Stimulated activated CD8-positive, alpha-beta memory T cell treated with anti-CD3 and anti-CD28 coated beads, Interleukin-4, amount 100 ng/mL, for 24 hours (primary cell): Measurements from ENCODE around the gene PTPRF.
A peak's percentile ranks its signal among the peaks of the same experiment; 100 is the strongest.
"Not testable (repeated sequence)": the region's sequence is repeated elsewhere in the genome, so short reads cannot be mapped to it uniquely, and the experiment has no call there.

Experiments
- DNase-seq: peaks from one replicate; pipeline ENCODE4 v3.0.0-alpha.2; 2020; ENCODE audit warnings: low read depth

Gene PTPRF

DNA sequence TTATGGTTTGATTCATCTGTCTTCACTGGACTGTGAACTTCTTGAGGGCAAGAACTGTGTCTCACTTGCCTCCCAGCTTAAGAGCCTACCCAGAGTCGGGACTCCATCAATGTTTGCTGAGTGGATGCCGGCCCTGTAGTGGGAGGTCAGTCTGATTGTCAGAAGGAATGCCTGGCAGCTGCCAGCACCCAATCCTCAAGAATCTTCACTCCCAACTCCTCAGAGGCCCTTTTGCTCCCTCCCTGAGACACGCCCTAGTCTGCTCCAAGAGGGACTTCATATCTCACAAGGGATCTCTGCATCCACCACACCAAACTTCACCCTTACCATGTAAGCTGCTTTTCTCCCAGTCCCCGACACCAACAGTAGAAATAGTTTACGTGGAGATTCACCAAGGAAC, 104.0 kb downstream of the PTPRF start:
- DNase-seq, result no peak

DNA sequence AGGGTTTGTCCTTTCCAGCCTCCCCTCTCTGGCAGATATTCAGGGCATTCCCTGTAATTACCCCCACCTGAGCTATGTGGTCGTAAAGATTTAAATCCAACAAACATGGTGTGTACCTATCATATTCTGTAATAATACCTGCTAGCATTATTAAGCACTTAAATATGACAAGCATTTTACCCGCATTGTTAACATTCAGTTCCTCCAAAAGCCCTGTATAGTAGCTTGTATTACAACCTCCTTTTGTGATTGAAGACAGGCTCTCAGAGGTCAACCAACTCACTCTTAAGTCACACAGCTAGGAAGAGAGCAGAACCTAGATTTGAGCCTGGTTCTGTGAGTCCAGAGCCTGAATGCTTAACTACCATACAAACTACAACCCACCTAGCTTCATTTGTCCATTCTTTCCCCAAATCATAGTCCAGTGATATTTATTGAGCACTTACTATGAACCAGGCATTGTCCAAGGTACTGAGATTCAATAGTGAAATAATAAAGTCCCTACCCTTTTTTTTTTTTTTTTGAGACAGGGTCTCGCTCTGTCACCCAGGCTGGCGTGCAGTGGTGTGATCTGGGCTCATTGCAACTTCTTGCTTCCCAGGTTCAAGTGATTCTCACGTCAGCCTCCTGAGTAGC, 105.4 kb downstream of the PTPRF start:
- no peak for DNase-seq

DNA sequence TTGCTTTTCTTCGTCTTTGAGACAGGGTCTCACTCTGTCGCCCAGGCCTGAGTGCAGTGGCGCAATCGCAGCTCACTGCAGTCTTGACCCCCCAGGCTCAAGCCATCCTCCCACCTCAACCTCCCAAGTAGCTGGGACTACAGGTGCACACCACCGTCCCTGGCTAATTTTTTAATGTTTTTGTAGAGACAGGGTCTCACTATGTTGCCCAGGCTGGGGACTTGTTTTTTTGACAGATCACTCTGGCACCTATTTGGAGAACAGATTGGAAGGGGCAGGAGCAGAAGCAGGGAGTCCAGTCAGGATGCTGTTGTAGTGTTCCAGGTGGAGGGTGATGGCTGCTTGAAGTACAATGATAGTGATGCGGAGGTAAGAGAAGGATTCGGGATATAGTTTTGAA, 106.6 kb downstream of the PTPRF start:
- no peak for DNase-seq

DNA sequence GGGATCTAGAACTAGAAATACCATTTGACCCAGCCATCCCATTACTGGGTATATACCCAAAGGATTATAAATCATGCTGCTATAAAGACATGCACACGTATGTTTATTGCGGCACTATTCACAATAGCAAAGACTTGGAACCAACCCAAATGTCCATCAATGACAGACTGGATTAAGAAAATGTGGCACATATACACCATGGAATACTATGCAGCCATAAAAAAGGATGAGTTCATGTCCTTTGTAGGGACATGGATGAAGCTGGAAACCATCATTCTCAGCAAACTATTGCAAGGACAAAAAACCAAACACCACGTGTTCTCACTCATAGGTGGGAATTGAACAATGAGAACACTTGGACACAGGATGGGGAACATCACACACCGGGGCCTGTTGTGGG, 107.7 kb downstream of the PTPRF start:
- DNase-seq, result not testable (repeated sequence)

DNA sequence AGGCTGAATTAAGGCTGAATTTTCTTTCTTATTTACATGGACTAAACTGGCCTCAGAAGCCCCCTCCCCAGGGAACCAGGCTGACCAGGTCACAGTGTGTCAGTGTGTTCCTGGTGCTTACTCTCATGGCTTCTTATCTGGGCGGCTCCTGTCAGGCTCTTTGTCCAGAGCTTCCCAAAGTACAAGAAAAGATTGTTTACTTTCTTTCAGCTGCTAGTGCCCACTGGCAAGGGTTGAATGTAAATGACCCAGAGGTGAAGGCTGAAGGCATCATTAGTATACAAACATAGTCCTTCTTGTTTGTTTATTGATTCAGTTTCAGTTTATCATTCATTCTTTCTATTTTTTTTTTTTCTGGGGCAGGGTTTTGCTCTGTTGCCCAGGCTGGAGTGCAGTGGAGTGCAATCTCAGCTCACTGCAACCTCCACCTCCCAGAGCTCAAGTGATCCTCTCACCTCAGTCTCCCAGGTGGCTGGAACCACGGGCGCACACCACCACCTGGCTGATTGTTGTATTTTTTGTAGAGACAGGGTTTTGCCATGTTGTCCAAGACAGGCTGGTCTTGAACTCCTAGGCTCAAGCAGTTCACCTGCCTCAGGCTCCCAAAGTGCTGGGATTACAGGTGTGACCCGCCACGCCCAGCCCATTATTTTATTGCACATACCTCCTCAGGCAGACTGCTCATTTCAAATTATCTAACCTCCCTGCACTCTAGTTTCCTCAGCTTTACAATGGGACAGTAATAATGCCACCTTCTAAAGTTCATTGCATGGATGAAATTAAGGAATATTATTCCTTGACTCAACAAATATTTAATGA, 109.5 kb downstream of the PTPRF start:
- DNase-seq, result no peak

DNA sequence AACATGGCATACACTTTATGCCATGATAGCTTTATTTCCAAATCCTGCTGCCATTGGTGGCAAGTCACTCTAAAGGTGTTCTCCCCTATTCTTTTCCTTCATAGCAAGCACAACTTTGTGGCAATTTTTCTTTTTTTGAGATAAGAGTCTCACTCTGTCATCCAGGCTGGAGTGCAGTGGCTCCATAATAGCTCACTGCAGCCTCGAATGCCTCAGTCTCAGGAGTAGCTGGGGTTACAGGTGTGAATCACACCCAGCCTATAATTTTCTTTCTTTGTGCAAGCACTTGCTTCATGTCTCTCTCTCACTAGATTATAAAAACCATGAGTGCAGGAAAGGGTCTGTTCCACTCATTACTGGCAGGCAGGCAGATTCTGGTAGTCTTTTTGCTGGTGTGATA, 113.9 kb downstream of the PTPRF start:
- DNase-seq, result no peak

DNA sequence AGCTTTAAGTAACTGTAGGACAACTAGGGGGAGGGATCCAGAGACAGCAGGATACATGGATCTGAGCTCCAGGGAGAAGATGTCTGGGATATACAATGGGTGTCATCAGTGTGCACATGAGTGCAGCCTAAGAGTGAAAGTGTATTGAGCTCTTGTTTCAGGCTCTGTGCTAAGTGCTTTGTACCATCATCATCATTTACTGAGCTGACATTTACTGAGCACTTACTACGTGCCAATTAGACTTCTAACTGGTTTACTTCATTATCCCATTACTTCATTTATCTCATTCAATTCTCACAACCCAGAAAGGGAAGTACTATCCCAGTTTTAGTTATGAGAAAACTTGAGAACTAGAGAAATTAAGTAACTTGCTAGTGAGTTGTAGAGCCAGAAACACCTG, 114.8 kb downstream of the PTPRF start:
- DNase-seq, result no peak

DNA sequence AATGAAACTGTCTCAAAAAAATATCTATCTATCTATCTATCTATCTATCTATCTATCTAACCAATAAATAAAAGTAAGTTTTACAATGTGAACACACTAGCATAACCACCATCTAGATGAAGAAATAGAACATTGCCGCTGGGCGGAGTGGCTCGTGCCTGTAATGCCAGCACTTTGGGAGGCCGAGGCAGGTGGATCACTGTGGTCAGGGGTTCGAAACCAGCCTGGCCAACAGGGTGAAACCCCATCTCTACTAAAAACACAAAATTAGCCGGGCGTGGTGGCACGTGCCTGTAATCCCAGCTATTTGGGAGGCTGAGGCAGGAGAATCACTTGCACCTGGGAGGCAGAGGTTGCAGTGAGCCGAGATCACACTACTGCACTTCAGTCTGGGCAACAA, 116.6 kb downstream of the PTPRF start:
- not testable (repeated sequence) for DNase-seq

DNA sequence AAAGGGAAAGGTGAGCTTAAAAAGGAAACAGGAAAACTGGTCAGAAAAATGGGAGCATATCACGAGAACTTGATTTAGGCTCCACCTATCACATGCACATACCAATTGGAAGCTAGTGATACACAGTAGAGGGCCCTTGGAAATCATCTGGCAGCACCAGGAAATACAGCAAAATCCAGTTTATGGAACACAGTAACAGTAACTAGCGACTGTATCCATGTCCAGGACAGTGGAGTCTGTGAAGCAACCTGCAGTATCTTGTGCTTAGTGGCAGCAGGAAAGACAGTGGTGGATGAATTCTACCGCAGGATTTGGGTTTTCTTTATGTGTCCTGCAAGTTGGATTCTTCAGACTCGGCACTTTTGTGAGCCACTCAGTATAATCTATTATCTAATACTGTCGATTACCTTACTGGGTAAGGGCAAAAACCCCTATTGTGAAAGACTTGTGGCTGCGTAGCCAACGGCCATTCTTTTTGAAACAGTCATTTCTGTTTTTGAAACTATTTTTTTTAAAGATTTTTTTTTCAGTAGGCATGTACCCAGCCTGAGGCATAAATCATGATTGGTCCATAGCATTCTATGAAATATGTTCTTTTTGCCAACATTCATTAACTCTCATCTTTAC, 117.7 kb downstream of the PTPRF start:
- no peak for DNase-seq

DNA sequence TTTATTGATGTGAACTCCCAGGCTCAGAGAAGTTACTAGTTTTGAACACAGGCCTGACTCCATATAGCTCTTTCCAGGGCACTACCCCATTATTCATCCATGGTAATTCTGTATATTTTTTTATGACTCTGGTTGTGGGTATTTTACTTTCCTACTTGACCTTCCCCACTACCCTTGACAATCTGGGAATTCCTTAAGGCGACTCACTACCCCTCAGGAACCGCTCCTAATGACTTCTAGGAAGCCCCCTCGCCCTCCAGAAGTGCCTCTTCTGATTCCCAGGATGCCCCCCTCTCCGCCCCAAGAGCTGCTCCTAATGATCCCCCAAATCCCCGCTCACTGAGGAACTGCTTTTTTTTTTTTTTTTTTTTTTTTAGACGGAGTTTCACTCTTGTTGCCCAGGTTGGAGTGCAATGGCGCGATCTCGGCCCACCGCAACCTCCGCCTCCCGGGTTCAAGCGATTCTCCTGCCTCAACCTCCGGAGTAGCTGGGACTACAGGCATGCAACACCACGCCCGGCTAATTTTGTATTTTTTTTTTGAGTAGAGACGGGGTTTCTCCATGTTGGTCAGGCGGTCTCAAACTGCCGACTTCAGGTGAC, 118.3 kb downstream of the PTPRF start:
- no peak for DNase-seq

DNA sequence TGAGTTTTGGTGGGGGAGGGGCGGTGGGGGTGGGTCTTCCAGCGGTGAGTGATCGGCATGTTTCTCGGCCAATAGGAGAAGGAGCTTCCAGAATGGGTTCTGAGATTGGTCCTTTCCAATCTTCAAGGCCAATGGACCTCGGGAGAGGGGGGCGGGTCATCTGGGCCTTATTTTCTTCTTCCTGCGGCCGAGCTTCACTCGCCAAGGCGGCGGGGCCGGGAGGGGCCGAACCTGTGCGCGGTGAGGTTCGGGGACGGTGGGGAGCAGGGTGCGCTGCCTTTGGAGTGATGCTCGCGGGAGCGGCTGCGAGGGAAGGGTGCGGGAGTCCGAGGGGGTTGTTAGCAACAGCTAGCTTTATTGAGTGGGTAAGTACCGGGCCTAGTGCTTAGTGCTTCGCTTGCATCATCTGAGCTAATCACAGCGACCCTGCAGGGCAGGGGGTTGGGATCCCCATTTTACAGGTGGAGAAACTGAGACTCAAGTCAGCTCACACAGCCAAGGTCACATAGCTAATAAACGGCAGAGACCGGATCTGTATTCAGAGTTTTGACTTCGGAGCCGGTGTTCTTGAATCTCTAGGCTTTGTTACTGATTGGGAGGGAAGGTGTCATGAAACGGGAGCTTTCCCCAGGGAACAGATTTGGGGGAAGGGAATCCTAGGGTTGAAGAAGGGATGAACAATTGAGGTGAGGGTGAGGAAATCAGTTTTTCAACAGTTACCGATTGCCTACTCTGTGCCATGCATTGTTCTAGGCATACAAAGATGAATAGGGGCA, 119.8 kb downstream of the PTPRF start:
- DNase-seq, result peak; percentile 84

DNA sequence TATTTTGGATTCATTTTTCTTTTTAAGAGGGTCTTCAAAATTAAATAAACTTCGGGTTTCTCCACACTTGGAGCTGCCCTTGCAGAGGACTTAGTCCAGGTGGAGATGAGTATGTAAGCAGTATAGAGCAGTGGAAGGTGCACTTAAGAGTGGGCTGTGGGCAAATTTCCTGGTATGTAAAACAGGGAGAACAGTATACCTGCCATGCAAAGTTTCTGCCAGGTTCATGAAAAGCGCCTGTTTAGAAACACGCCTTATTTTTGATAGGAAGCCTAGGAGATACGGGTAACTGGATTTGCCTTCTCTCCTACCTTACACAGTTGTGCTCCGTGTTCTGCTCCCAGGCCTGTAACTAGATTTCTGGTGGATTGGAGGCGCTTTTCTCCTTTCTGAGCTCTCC, 120.5 kb downstream of the PTPRF start:
- no peak for DNase-seq

DNA sequence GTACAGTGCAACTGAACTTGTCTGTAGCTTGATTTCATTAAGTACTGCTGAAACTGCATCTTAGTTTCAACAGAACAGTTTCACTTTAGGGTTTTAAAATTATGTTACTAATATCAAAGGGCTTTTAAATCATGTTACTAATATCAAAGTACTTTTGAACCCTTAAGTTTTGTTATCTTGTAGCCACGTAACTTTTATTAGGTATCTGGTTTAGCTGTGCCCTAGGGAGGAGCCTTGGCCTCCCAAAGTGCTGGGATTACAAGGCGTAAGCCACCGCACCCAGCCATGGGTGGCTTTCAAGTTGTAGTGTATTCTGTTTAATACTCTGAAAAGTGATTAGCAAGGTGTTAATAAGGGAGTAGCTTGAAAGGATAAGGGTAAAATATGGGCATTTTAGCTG, 121.2 kb downstream of the PTPRF start:
- DNase-seq, result no peak

DNA sequence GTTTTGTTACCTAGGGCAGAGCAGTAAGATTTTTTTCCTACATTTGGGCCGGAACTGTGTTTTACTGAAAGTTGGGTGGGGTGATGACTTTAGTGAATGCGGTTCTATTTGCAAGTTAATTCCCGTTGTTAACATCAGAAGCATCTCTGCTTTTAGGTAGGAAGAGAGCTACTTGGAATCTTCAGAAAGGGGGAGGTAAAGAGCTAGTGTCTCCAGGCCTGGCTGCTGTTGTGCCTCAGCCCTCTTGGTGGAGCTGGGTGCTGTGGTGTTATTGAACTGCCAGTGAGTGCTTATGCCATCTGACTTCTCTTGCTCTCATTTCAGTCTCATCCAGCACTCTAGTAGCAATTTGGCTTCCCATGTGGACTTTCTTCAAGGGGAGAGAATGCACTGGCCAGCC, 122.7 kb downstream of the PTPRF start:
- no peak for DNase-seq

DNA sequence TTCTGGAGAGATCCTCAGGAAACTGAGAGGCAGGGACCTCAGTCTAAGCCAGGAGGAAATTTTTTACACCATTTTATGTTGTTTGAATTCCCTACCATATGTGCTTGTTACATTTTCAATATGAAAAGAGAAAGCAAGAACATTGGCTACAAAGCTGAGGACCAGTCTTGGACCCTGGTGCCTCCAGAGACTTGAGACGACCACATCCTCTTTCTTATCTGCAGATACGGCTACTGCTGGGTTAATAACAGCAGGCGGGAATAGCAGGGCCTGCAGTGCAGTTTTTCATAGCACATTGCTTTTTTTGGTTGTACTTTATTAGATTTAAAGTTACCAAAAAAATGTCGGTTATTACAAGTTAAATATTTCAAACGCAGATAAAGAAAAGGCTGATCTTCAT, 123.2 kb downstream of the PTPRF start:
- DNase-seq, result no peak

DNA sequence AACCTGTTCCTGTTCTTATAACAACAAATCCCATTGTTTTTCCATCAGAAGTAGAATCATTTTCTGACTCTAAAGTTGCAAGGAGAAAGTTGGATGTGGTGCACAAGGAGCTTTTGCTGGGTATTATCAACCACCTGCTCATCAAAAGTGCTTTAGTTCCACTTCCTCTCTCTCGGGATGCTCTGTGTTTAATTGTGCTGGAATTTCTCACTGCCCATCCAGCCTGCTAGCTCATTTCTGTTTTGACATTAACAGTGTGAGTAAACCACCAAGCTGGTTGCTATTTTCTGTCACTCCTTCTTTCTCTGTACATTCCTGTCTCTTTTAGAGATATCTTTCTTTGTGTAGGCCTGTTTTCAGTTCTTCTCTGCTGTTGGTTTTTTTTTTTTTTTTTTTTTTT, 125.3 kb downstream of the PTPRF start:
- no peak for DNase-seq

DNA sequence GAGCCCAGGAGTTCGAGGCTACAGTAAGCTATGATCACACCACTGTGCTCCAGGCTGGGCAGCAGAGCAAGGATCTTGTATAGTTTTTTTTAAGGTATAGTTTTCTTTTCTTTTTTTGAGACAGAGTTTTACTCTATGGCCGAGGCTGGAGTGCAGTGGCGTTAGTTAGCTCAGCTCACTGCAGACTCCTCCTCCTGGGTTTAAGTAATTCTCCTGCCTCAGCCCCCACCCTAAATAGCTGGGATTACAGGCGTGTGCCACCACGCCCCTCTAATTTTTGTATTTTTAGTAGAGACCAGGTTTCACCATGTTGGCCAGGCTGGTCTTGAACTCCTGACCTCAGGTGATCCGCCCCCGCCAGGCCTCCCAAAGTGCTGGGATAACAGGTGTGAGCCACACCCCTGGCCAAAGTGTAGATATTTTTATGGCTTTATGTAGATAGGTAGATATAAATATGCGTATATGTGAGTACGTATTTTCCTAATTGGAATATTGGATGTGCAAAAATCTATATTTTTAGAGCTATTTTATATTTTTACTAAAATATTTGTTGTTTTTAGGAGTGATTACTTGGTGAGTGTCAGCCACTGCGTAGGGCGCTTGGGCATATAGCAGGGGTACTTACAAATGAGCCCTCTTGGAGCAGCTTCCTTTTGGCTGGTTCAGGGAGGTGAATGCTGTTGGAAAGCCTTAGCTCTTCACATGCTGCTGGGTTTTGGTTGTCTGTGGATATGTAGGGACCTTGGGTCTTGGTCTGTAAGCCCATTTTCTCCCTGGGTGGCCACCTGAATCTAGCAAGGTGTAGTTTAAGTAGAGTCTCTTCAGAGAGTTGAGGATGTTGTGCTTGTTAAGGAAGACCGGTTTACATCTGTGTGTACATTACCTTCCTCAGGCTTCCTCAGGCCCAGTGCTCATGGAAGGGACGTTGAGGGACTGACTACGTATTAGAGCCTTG, 128.8 kb downstream of the PTPRF start:
- DNase-seq, result no peak

DNA sequence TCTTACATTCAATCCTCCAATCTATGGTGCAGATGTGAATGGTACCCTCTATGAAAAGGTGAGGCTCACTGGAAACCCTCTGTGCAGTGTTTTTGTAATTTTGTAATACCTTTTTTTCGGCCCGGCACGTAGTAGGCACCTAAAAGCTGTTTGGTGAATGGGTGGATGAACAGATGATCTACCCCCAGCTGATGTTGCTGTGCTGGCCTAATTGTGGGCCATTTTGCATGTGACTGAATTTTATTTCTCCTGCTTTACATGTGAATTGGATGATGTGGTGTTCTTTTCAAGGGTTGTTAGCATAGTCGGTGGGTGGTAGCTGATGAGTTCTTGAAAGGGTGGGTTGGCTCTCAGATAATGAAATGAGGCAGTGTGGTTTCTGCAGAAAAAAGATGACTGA, 129.7 kb downstream of the PTPRF start:
- DNase-seq, result no peak

DNA sequence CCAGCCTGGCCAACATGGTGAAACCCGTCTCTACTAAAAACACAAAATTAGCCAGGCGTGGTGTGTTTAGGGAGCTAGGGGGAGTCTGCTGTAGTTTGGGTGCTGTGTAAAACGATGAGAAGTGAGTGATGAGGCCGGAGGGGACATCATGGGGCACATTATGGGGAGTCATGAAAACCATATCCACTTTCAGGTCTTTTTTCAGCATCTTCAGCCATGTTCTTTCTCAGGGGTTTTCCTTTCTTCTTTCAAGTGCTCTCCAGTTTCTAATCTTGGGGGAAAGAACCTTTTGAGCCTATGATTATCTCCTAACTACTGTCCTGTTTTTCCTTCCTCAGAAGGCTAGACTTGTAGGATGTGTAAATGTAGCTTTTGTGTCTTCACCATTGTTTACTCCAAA, 133.7 kb downstream of the PTPRF start:
- no peak for DNase-seq

DNA sequence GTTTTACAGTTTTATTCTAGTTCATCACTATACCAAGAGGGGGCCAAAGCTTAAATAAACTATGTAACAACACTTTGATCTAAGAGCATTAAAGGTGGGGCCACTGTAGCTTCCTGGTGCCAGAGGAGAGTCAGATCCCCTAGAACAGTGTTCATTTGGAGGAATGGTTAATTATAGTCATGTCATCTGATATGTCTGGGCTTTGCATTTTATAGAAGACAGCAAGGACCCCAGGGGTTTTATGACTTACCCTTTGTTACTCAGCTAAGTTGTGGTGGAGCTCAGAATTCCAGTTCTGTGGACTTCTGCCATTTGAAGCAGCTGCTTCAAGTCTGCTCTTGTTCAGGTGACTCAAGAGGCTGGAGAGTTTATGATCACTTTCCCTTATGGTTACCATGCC, 135.9 kb downstream of the PTPRF start:
- DNase-seq, result no peak

DNA sequence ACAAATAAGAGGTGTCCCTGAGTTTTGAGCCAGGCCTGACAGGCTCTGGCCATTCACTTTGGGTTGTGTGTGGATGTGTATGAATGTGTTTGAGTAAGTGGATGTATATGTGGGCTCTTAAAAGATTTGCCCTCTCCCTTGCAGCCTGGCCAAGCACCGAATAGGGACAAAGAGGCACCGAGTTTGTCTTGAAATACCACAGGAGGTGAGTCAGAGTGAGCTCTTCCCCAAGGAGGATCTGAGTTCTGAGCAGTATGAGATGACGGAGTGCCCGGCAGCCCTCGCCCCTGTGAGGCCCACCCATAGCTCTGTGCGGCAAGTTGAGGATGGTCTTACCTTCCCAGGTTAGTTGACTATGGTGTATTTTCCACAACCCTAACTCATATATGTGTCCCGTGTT, 138.3 kb downstream of the PTPRF start:
- DNase-seq, result no peak
